MM.1S (cell line): ENCODE data around the gene SMAD3.

Source experiments
- CTCF ChIP-seq: fragments of 300-600 bp; sonication (generic); IDR thresholded peaks from 2 replicates; pipeline ENCODE4 v1.5.1; 2016; ENCODE audit warnings: antibody characterized with exemption, low read length, mixed read lengths
- EZH2 ChIP-seq: fragments of 300-600 bp; sonication (generic); optimal IDR thresholded peaks from 2 replicates; pipeline ENCODE3; 2017; ENCODE audit warnings: low read depth, mild to moderate bottlenecking, antibody characterized with exemption, low read length, mixed read lengths
- EZH2phosphoT487 ChIP-seq: fragments of 300-600 bp; sonication (generic); IDR thresholded peaks from 2 replicates; pipeline ENCODE4 v1.6.1; 2018; ENCODE audit warnings: antibody characterized with exemption, low read length

GRCh38 chr15:67133738-67134066, 68.3 kb downstream of the SMAD3 start:
- no peak for TF ChIP-seq EZH2phosphoT487
- no peak for TF ChIP-seq CTCF
- TF ChIP-seq EZH2: no peak
